HG02885 (cell line): ENCODE data around the gene GBGT1.
"Not testable (repeated sequence)": the region's sequence is repeated elsewhere in the genome, so short reads cannot be mapped to it uniquely, and the experiment has no call there.

Experiments
- ATAC-seq: cut with Tn5 transposase; IDR thresholded peaks from one replicate; pipeline ENCODE4 v1.9.1; 2021; ENCODE audit warnings: mild to moderate bottlenecking; ENCODE audit not compliant: unreplicated experiment, poor library complexity

The GBGT1 gene

DNA sequence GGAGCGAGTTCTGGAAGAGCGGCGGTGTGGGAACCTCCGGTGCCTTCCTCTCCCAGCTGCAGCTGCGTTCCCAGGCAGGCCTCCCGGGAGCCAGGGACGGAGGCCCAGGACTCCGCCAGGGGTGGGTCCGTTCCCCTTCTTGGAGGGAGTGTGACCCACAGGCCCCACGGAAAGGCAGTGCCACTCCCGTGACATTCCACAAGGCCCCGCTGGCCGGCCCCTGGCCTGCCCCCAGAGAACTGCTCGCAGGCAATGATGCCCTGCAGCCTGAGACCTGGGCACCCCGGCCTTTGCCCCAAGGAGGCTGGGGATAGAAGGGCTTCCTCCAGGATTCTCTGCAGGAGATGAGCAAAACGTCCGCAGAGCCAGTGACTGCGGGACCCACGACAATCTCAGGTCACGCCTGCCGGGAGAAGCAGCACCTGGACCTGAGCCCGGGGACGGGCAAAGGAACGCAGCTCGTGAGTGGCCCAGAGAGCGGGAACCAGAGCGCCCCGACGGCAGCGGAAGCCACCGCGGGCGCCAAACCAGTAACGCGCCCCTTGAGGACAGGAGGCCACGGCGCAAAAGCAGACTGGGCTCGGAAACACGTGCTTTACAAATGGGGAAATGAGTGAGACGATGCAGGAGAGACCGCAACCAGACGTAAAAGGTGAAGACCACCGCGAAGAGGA lies 36.1 kb upstream of the GBGT1 start:
- no peak for ATAC-seq

DNA sequence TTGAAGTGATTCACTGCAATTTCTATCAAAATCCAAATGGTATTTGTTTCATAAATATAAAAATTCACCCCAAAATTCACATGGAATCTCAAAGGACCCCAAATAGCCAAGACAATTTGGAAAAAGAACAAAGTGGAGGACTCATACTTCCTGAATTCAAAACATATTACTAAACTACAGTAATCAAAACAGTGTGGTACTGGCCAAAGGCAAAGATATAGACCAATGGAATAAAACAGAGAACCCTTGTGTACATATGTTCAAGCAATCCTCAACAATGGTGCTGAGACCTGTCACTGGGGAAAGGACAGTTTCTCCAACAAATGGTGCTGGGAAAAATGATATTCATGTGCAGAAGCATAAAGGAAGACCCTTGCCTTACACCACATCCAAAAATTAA lies 31.3 kb upstream of the GBGT1 start:
- no peak for ATAC-seq

GRCh38 chr9:133194597-133194996 lies 30.9 kb upstream of the GBGT1 start:
- ATAC-seq = no peak

GRCh38 chr9:133191989-133192388 lies 28.3 kb upstream of the GBGT1 start:
- no peak for ATAC-seq

- no peak for ATAC-seq
Measured at GRCh38 chr9:133189826-133190225, 26.1 kb upstream of the GBGT1 start.

DNA sequence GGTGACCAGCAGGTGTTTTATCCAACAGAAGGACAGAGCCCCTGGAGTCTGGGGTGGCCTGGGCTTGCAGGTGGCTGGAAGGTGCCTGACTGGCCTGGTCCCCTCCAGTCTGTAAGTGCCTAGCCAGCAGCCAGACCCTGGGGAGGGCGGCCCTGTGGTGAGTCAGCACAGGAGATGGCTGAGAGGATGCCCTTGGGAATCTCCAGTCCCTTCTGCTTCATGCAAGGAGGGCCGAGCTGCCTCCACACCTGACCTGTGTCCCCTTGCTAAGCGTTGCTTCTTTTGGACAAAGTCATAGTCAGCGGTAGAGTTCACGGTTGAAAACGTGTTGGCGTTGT lies 25.1 kb upstream of the GBGT1 start:
- ATAC-seq = no peak

- no peak for ATAC-seq
Measured at GRCh38 chr9:133188006-133188842, 24.5 kb upstream of the GBGT1 start.

DNA sequence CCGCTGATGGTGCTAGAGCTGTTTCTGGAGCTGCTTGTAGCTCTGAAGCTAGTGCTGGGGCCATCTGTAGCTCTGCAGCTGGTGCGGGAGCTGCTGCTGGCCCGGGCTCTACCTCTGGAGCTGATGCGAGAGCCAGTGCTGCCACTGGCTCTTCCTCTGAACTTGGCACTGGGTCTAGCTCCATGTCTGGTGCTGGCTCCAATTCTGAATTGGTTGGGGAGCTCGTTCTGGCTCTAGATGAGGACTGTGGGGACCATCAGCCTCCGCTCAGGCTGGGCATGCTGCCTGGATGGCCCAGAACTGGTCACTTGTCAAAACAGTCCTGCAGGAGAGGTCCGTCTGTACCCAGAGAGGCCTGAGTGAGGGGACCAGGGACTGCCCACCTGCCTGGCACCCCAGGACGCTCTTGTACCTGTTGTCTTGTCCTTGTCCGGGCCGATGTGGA lies 23.9 kb upstream of the GBGT1 start:
- no peak for ATAC-seq

DNA sequence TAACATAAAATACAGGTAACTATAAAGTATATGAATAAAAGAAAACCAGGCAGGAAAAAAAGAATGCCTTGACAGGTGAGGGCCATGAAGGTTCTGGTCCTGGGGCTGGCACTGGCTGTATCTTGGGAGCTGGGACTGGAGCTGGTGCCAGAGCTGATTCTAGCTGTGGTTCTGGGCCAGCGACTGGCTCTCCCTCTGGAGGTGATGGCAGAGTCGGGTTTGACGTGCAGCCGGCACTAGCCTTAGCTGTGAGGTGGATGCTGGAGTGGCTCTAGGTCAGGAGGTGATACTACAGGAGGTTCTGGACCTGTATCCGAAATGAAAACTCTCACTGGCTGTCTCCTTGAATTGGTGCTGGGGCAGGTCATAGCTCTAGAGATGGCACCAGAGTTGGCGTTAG lies 23.0 kb upstream of the GBGT1 start:
- no peak for ATAC-seq

DNA sequence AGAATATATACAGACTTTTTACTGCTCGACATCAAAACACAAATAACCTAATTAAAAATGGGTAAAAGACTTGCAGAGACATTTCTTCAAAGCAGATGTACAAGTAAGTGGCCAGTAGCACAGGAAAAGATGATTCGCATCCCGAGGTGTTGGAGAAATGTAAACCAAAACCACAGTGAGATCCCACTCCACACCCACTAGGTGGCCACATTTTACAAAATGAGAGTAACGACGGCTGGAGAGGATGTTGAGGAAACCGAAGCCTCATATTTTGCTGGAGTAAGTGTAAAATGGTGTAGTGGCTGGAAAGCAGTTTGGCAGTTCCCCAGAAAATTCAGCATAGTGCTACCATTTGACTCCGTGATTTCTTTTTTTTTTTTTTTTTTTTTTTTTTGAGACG lies 21.3 kb upstream of the GBGT1 start:
- ATAC-seq = no peak

GRCh38 chr9:133182151-133182550 lies 18.4 kb upstream of the GBGT1 start:
- ATAC-seq = no peak

DNA sequence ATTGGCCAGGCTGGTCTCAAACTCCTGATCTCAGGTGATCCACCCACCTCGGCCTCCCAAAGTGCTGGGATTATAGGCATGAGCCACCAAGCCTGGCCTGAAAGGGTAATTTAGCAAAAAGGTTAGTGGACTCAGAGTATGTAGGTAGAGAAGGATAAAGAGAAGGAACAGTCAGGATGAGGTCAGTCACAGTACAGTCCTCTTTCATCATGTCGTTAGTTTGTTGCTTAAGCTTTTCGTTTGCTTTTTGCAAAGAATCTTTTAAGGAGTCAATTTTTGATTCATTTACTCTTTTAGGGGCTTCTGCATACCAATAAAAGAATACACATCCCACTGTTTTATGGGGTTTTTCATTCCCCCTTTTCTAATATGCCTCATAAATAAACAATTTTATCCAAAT lies 17.8 kb upstream of the GBGT1 start:
- no peak for ATAC-seq

- ATAC-seq = no peak
Measured at GRCh38 chr9:133180953-133181352, 17.2 kb upstream of the GBGT1 start.

GRCh38 chr9:133173056-133173455 lies 9.3 kb upstream of the GBGT1 start:
- ATAC-seq = no peak

DNA sequence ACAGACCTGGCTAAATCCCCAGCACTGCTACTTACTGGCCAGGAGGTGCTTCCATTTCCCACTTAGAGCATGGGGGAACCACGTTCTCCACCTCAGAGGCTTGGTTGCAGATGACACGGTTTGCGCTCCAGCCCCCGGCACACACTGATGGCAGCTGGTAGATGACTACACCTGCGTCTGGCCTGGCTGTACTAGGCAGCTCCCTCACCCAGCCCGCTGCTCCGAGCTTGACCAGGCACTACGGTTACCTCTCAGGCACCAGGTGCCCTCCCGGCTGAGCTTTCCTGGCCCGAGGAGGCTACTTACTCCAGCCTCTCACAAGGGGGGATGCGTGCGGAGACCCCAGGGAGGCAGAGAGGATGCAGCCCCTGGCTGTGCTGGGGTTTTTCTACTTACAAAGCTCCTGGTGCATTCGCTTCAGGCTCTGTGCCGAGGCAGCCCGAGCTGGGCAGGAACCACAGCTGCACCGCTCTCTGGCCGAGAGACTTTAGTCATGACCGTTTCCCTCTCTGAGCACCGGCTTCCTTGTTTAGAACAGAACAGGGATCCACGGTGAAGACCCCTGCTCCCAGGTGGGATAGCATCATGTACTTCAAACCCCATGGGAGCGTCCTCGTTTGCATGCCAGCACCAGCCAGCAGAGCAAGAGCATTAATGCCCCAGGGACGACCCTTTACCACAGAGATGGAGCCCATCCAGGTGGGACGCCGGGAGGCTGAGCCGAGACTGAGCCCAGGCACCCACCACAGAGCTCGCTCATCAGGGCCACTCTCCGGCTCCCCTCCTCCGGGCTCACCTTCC lies 7.6 kb upstream of the GBGT1 start:
- ATAC-seq = no peak

GRCh38 chr9:133170716-133171115 lies 7.0 kb upstream of the GBGT1 start:
- ATAC-seq = no peak

DNA sequence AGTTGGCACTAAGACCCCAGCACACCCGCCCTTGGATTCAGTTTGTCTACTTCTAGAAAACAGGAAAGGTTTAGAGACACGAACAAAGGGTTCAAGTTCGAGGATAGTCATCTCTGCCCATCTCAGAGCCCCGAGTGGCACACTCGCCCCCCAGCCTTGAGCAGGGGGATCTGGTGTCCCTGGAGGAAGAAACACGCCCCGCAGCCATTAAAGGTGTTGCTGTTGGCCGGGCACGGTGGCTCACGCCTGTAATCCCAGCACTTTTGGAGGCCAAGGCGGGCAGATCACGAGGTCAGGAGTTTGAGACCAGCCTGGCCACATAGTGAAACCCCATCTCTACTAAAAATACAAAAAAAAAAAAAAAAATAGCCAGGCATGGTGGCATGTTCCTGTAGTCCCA lies 6.0 kb upstream of the GBGT1 start:
- not testable (repeated sequence) for ATAC-seq

- ATAC-seq = no peak
Measured at GRCh38 chr9:133169102-133169501, 5.4 kb upstream of the GBGT1 start.

DNA sequence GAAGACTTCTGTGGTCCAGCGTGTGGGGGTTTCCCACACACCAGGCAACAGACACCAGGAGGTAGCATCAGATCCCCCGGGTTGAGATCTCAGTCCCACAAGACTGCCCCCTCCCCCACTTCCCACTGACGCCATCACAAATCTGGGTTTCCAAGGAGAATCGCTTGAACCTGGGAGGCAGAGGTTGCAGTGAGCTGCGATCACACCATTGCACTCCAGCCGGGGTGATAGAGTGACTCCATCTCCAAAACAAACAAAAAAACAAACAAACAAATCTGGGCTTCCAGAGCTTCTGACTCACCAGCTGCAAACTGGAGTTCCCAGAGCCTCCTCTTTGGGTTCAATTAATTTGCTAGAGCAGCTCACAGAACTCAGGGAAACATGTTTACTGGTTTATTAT lies 4.7 kb upstream of the GBGT1 start:
- ATAC-seq = no peak

- ATAC-seq = no peak
Measured at GRCh38 chr9:133167769-133168168, 4.1 kb upstream of the GBGT1 start.

GRCh38 chr9:133167096-133167730 lies 3.5 kb upstream of the GBGT1 start:
- no peak for ATAC-seq
